ENCODE results near the gene PDCL2.

- no peak for TF ChIP-seq PATZ1 (CRISPR knock-in tag; IDR thresholded peaks at IDR 0.05; ENCODE audit: borderline replicate concordance)
- no peak for TF ChIP-seq TOX (CRISPR knock-in tag; IDR thresholded peaks at IDR 0.05; ENCODE audit: borderline replicate concordance)
- TF ChIP-seq CSDC2 (CRISPR knock-in tag; IDR thresholded peaks at IDR 0.05), result no peak
- no peak for TF ChIP-seq RARB (CRISPR knock-in tag; IDR thresholded peaks at IDR 0.05)
- TF ChIP-seq ZNF8 (CRISPR knock-in tag; IDR thresholded peaks at IDR 0.05), result no peak
- TF ChIP-seq TSHZ2 (CRISPR knock-in tag; IDR thresholded peaks at IDR 0.05), result no peak
- TF ChIP-seq ZC3H10 (CRISPR knock-in tag; IDR thresholded peaks at IDR 0.05), result no peak
- no peak for TF ChIP-seq PPARA (CRISPR knock-in tag; IDR thresholded peaks at IDR 0.05; ENCODE audit: borderline replicate concordance)
- TF ChIP-seq ZNF565 (CRISPR knock-in tag; conservative IDR thresholded peaks at IDR 0.05; ENCODE audit: low read depth), result no peak
- TF ChIP-seq CREB5 (CRISPR knock-in tag; IDR thresholded peaks at IDR 0.05; ENCODE audit: low read depth), result no peak
- TF ChIP-seq ZFP30 (CRISPR knock-in tag; IDR thresholded peaks at IDR 0.05), result no peak
- no peak for TF ChIP-seq GLIS3 (CRISPR knock-in tag; IDR thresholded peaks at IDR 0.05)
- no peak for TF ChIP-seq OSR1 (CRISPR knock-in tag; IDR thresholded peaks at IDR 0.05)
- no peak for TF ChIP-seq ARNTL (CRISPR knock-in tag; IDR thresholded peaks at IDR 0.05; ENCODE audit: borderline replicate concordance, low read depth)
These were observed 21.6 kb upstream of the PDCL2 start for GRCh38 chr4:55613621-55614020.

All from SK-N-SH treated with all-trans-retinoic acid at 6 μM for 48 hours (cell line).